Measurements from ENCODE around the gene NRXN3.

The NRXN3 gene

DNA sequence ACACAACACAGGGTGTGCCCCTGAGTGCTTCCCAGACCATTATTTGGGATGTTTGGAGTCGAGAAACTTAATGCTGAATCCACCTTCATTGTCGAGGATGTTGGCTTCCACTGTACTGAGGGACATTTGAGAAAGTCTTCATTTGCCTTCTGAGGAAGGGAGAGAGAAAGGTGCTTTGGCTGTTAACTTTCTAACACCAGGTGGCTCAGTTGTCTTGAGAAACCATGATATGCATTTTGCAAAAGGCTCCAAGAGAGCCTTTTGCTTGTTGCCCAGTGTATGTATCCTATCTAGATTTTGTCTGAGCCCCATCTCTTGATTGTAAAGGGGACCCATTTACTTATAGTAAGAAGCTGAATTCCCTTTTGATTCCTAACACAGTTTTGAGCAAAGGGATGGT is 28.6 kb upstream of the NRXN3 start:
- Histone ChIP-seq H3K9me3 (ENCODE audit: control insufficient read depth, insufficient read depth, low read depth, low read length) (no peaks in the 10 kb centered on the region), H3K4me3 (ENCODE audit: low read depth, low read length) (no peak overlapping the region), H3K27ac (ENCODE audit: extremely low read depth, low read depth, low read length) (no peak overlapping the region), H3K36me3 (ENCODE audit: control insufficient read depth in 2 of 2, insufficient read depth in 1 of 2, low read length in 2 of 2) (no peaks in the 10 kb centered on the region), H3K4me1 (ENCODE audit: control insufficient read depth, insufficient read depth, low read length) (no peaks in the 10 kb centered on the region)
- ChIA-PET POLR2A (no interaction called here), CTCF (interaction anchor here (0.5 to 0.7 kb wide), 2 partner anchors 12 to 31 kb away, joined by 3 read pairs; no protein-coding TSS in a partner anchor)
- no peak for TF ChIP-seq KLF1 (tag by site-specific recombination; IDR thresholded peaks at IDR 0.05)
- TF ChIP-seq ZXDB (tag by site-specific recombination; IDR thresholded peaks at IDR 0.05) = no peak
- TF ChIP-seq, protein P1, sequence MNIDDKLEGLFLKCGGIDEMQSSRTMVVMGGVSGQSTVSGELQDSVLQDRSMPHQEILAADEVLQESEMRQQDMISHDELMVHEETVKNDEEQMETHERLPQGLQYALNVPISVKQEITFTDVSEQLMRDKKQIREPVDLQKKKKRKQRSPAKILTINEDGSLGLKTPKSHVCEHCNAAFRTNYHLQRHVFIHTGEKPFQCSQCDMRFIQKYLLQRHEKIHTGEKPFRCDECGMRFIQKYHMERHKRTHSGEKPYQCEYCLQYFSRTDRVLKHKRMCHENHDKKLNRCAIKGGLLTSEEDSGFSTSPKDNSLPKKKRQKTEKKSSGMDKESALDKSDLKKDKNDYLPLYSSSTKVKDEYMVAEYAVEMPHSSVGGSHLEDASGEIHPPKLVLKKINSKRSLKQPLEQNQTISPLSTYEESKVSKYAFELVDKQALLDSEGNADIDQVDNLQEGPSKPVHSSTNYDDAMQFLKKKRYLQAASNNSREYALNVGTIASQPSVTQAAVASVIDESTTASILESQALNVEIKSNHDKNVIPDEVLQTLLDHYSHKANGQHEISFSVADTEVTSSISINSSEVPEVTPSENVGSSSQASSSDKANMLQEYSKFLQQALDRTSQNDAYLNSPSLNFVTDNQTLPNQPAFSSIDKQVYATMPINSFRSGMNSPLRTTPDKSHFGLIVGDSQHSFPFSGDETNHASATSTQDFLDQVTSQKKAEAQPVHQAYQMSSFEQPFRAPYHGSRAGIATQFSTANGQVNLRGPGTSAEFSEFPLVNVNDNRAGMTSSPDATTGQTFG (tag by site-specific recombination; IDR thresholded peaks at IDR 0.05; ENCODE audit: borderline replicate concordance) = no peak
- TF ChIP-seq ZNF555 (tag by site-specific recombination; conservative IDR thresholded peaks at IDR 0.05) = no peak
- no peak for TF ChIP-seq GLIS1 (tag by site-specific recombination; IDR thresholded peaks at IDR 0.05)
- TF ChIP-seq FEZF1 (tag by site-specific recombination; IDR thresholded peaks at IDR 0.05) = no peak
- TF ChIP-seq, protein P2, sequence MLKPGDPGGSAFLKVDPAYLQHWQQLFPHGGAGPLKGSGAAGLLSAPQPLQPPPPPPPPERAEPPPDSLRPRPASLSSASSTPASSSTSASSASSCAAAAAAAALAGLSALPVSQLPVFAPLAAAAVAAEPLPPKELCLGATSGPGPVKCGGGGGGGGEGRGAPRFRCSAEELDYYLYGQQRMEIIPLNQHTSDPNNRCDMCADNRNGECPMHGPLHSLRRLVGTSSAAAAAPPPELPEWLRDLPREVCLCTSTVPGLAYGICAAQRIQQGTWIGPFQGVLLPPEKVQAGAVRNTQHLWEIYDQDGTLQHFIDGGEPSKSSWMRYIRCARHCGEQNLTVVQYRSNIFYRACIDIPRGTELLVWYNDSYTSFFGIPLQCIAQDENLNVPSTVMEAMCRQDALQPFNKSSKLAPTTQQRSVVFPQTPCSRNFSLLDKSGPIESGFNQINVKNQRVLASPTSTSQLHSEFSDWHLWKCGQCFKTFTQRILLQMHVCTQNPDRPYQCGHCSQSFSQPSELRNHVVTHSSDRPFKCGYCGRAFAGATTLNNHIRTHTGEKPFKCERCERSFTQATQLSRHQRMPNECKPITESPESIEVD (tag by site-specific recombination; IDR thresholded peaks at IDR 0.05) = no peak
- TF ChIP-seq TRIM28 (IDR thresholded peaks at IDR 0.05; ENCODE audit: borderline replicate concordance, low read length) = no peak
- TF ChIP-seq ZNF501 (tag by site-specific recombination; IDR thresholded peaks at IDR 0.05) = no peak
- TF ChIP-seq, protein P3, sequence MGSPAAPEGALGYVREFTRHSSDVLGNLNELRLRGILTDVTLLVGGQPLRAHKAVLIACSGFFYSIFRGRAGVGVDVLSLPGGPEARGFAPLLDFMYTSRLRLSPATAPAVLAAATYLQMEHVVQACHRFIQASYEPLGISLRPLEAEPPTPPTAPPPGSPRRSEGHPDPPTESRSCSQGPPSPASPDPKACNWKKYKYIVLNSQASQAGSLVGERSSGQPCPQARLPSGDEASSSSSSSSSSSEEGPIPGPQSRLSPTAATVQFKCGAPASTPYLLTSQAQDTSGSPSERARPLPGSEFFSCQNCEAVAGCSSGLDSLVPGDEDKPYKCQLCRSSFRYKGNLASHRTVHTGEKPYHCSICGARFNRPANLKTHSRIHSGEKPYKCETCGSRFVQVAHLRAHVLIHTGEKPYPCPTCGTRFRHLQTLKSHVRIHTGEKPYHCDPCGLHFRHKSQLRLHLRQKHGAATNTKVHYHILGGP (tag by site-specific recombination; IDR thresholded peaks at IDR 0.05) = no peak
- TF ChIP-seq, protein P4, sequence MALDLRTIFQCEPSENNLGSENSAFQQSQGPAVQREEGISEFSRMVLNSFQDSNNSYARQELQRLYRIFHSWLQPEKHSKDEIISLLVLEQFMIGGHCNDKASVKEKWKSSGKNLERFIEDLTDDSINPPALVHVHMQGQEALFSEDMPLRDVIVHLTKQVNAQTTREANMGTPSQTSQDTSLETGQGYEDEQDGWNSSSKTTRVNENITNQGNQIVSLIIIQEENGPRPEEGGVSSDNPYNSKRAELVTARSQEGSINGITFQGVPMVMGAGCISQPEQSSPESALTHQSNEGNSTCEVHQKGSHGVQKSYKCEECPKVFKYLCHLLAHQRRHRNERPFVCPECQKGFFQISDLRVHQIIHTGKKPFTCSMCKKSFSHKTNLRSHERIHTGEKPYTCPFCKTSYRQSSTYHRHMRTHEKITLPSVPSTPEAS (tag by site-specific recombination; IDR thresholded peaks at IDR 0.05) = no peak
- TF ChIP-seq EGR2 (tag by site-specific recombination; IDR thresholded peaks at IDR 0.05; ENCODE audit: low read depth) = no peak
- TF ChIP-seq, protein P5, sequence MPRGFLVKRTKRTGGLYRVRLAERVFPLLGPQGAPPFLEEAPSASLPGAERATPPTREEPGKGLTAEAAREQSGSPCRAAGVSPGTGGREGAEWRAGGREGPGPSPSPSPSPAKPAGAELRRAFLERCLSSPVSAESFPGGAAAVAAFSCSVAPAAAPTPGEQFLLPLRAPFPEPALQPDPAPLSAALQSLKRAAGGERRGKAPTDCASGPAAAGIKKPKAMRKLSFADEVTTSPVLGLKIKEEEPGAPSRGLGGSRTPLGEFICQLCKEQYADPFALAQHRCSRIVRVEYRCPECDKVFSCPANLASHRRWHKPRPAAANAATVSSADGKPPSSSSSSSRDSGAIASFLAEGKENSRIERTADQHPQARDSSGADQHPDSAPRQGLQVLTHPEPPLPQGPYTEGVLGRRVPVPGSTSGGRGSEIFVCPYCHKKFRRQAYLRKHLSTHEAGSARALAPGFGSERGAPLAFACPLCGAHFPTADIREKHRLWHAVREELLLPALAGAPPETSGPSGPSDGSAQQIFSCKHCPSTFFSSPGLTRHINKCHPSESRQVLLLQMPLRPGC (tag by site-specific recombination; IDR thresholded peaks at IDR 0.05) = no peak

DNA sequence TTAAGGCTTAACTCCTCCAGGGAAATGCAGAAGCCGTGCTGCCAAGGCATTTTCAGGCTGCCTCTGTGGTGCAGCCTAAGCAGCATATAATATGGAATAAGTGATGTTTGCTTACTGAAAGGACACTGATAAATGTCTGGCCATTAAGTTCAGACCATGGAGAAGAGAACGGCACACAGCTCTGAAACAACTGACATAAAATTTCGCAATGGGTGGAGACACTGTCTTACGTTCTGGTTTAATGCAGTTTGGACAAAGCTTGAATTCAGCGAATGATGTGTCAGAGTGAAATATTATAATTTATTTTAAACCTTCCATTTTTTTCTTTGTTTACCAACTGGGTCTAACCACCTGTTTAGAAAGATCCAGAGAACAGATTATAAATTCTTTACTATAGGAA is 27.2 kb upstream of the NRXN3 start:
- ChIA-PET POLR2A (no interaction called here), CTCF (no interaction called here)
- Histone ChIP-seq H3K36me3 (ENCODE audit: control insufficient read depth in 2 of 2, insufficient read depth in 1 of 2, low read length in 2 of 2) (no peaks in the 10 kb centered on the region), H3K4me1 (ENCODE audit: control insufficient read depth, insufficient read depth, low read length) (no peaks in the 10 kb centered on the region), H3K9me3 (ENCODE audit: control insufficient read depth, insufficient read depth, low read depth, low read length) (no peaks in the 10 kb centered on the region), H3K27ac (ENCODE audit: extremely low read depth, low read depth, low read length) (no peak overlapping the region), H3K4me3 (ENCODE audit: low read depth, low read length) (no peak overlapping the region)
- TF ChIP-seq FEZF1 (tag by site-specific recombination; IDR thresholded peaks at IDR 0.05) (no peak), ZNF114 (tag by site-specific recombination; IDR thresholded peaks at IDR 0.05) (no peak), ZBTB1 (tag by site-specific recombination; IDR thresholded peaks at IDR 0.05) (no peak), ZNF433 (tag by site-specific recombination; IDR thresholded peaks at IDR 0.05; ENCODE audit: low read depth) (no peak)
- TF ChIP-seq, protein P6, sequence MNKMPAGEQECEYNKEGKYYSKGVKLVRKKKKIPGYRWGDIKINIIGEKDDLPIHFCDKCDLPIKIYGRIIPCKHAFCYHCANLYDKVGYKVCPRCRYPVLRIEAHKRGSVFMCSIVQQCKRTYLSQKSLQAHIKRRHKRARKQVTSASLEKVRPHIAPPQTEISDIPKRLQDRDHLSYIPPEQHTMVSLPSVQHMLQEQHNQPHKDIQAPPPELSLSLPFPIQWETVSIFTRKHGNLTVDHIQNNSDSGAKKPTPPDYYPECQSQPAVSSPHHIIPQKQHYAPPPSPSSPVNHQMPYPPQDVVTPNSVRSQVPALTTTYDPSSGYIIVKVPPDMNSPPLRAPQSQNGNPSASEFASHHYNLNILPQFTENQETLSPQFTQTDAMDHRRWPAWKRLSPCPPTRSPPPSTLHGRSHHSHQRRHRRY (tag by site-specific recombination; IDR thresholded peaks at IDR 0.05) = no peak
- TF ChIP-seq, protein P2 (tag by site-specific recombination; IDR thresholded peaks at IDR 0.05) = no peak
- TF ChIP-seq, protein P7, sequence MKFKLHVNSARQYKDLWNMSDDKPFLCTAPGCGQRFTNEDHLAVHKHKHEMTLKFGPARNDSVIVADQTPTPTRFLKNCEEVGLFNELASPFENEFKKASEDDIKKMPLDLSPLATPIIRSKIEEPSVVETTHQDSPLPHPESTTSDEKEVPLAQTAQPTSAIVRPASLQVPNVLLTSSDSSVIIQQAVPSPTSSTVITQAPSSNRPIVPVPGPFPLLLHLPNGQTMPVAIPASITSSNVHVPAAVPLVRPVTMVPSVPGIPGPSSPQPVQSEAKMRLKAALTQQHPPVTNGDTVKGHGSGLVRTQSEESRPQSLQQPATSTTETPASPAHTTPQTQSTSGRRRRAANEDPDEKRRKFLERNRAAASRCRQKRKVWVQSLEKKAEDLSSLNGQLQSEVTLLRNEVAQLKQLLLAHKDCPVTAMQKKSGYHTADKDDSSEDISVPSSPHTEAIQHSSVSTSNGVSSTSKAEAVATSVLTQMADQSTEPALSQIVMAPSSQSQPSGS (tag by site-specific recombination; IDR thresholded peaks at IDR 0.05; ENCODE audit: low read depth) = no peak
- TF ChIP-seq, protein P8, sequence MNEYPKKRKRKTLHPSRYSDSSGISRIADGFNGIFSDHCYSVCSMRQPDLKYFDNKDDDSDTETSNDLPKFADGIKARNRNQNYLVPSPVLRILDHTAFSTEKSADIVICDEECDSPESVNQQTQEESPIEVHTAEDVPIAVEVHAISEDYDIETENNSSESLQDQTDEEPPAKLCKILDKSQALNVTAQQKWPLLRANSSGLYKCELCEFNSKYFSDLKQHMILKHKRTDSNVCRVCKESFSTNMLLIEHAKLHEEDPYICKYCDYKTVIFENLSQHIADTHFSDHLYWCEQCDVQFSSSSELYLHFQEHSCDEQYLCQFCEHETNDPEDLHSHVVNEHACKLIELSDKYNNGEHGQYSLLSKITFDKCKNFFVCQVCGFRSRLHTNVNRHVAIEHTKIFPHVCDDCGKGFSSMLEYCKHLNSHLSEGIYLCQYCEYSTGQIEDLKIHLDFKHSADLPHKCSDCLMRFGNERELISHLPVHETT (tag by site-specific recombination; IDR thresholded peaks at IDR 0.05) = no peak
